ENCODE results near the gene DPF3.

Gene DPF3

DNA sequence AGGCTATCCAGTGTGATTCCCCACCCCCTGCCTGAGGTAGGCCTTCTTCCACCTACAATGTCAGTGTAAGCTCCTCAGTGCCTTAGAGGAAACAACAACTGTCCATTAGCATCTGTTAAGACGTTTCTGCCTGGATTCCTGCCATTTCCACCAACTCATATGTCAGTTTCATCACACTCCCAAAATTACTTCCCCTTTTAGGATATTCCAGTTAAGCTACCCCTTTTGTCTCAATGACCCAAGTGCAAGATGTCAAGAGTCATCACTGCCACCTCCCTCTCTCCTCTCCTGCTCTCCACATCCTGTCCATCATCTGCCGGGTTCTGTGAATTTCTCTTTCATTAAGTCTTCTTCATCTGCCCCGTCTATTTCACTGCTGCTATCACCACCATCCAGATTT is 189.4 kb downstream of the DPF3 start:
- no peak for DNase-seq

- no peak for DNase-seq
Observed at GRCh38 chr14:72701605-72702004, 192.3 kb downstream of the DPF3 start.

DNA sequence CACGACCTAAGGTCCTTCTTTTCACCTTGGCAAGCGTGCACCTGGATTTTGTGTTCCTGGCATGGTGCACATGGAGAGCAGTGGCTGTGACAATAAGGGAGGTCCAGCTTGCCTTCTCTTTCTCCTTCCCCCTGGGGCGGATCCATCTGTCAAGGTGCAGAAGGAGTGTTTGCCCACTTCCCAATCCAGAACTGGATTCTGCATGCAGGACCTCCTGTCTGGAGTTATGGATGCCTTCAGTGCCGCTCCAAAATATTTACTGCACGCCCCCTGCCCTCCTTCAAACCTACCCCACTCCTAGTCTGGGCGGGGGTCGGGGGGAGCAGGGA is 192.7 kb downstream of the DPF3 start:
- no peak for DNase-seq

GRCh38 chr14:72700338-72701236 is 193.3 kb downstream of the DPF3 start:
- DNase-seq = no peak

GRCh38 chr14:72699852-72700257 is 194.0 kb downstream of the DPF3 start:
- DNase-seq = no peak

DNA sequence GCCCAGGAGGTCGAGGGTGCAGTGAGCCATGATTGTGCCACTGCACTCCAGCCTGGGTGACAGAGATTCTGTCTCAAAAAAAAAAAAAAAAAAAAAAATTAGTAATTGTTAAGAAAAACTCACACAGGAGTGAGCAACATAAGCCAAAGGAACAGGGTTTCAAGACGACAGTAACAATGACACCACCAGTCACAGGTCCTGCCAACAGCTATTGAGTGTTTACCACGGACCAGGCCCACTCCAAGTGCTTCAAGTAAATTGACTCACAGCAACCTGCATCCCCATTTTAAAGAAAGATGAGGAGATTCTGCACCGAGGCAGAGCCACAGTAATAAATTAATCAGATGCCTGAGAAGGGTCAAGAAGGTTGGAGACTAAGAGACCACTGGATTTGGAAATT is 194.5 kb downstream of the DPF3 start:
- no peak for DNase-seq

DNA sequence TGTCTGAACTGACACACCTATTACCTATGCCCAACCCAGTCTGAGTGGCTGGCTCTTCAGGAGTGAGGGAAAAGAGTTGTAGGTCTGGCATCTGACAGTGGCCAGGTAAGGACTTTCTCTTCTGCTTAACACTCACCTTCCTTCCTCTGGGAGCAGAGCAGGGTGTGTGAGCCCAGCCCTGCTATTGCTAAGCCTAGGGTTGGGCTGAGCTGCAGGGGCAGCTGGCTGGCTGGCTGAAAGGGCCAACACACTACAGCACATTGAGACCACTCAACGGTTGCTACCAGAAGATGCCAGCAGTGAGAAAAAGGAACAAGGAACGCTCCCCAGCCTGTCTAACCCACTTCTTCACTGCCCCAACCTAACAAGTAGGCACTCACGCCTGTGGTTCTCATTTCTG is 201.2 kb downstream of the DPF3 start:
- DNase-seq = no peak

DNA sequence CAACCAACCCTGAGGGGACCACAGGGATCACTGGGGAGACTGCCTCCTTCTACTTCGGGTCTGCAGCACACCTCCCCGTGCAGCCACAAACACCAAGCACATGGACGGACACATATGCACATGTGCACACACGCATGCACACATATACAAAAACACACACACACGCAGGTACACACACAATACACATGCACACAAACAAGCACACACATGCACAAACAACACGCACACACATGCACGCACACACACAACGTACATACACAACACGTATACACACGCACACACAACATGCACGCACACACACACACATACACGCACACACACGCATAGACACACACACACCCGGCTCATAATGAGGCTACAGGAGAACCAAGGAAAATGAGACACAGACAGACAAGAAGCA is 203.6 kb downstream of the DPF3 start:
- no peak for DNase-seq

- no peak for DNase-seq
Observed at GRCh38 chr14:72688990-72689671, 204.8 kb downstream of the DPF3 start.

DNA sequence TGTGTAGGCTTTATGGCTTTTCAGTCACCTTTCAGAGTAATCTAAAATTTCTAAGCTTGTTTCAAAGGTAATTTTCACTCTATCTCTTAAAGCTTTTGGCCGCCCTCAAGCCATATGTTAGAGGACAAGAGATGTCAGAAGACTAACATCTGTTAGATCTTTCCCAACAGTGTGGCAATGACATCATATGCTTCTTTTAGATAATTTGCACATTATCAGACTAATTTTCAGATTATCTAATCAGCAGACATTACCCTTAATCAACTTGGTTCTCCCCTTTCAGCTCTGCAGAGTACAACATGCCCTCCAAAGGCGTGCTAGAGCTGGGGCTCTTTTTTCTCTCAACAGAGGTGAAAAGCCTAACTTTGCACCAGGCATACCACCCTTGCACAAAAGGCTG is 207.1 kb downstream of the DPF3 start:
- DNase-seq = no peak

DNA sequence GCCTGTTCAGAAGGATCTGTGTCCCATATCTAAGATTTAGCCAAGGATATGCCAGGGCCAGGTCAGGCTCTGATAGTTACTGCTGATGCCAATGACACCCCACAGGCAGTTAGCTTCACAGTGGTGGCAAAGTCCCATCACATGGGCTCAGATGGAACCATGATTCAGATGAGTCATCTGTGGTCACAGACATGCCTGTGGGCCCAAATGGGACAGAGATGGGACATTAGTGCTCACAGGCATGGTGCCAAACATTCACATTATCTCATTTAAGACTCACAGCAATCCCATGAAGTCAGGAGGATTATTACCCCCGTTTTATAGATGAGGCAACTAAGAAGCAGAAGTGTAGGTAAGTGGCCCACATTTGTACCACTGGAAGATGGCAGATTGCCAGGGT is 207.8 kb downstream of the DPF3 start:
- no peak for DNase-seq

GRCh38 chr14:72685456-72685855 is 208.4 kb downstream of the DPF3 start:
- DNase-seq = no peak

- DNase-seq = no peak
Observed at GRCh38 chr14:72683787-72684186, 210.1 kb downstream of the DPF3 start.

- no peak for DNase-seq
Observed at GRCh38 chr14:72682188-72682587, 211.7 kb downstream of the DPF3 start.

DNA sequence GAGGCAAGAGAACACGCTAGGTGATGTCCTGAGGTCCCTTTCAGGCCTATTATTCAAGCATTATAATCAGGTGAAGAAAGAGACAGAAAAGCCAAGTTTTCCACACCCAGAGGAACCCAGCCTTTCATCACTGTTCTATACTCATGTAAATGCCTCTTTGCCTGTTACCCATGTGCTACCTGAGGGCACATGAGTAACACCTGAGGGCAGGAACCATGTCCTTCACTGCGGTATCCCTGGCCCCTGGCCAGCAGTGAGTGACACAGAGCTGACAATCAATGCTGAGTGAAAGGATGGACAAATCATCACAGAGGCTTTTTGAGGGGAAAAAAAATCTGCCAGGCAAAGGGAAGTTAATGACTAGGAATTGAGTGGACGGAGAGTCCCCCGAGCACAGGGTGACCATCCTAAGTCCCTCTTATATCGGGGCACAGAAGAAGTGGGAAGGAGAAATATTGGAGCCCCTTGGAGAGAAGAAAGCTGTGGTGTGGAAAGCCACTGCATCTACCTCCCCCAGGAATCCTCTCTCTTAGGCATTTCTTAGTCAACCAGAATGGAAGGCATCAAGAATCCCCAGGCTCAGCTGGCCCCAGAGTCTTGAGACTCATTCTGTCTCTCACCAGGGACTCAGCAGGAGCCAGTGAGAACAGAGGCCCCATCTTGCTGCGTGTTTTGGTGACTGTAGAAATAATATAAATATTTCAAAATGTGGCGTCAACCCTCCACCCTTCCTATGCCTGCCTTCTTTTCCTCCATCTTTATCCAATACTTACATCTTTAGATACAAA is 212.9 kb downstream of the DPF3 start:
- no peak for DNase-seq

GRCh38 chr14:72679536-72680151 is 214.3 kb downstream of the DPF3 start:
- peak; percentile 77 for DNase-seq

GRCh38 chr14:72679141-72679535 is 214.8 kb downstream of the DPF3 start:
- DNase-seq = peak; percentile 63

DNA sequence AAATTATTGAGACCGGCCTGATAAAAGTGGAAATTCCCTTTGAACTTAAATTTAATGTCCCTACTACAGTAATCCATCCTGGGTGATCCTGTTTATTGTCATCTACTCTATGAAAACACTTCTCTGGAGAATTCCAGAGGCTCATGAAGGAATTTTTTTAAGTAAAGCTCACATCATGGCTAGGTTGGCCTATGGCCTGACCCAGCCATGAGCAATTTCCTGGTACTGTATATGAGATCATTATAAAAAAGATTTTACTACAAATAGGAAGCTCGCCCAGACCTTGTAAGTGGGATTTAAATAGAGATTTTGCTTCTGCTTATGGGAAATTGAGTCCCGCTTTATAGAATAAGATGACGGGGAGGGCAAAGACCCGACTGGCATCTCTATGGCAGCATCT is 215.5 kb downstream of the DPF3 start:
- DNase-seq = no peak

GRCh38 chr14:72677664-72678063 is 216.2 kb downstream of the DPF3 start:
- DNase-seq = no peak

GRCh38 chr14:72675126-72675525 is 218.8 kb downstream of the DPF3 start:
- no peak for DNase-seq

DNA sequence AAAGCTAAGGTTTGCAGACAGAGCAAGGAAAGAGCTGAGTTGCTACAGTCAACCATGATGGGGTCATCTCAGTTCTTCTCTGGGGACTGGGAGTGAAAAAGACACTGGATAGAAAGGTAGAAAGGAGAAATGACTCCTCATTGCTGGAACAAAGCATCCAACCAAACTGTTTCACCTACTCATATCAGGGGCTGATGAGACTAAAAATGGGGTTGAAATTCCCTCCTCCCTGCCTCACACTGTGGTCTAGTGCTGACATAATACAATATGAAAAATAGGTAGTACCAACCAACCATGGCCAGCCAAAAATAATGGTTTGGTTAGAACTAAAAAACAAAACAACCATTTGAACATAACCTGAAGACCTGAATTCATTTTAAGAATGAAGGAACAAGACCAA is 220.7 kb downstream of the DPF3 start:
- DNase-seq = no peak

- DNase-seq = no peak
Observed at GRCh38 chr14:72666610-72667009, 227.3 kb downstream of the DPF3 start.

DNA sequence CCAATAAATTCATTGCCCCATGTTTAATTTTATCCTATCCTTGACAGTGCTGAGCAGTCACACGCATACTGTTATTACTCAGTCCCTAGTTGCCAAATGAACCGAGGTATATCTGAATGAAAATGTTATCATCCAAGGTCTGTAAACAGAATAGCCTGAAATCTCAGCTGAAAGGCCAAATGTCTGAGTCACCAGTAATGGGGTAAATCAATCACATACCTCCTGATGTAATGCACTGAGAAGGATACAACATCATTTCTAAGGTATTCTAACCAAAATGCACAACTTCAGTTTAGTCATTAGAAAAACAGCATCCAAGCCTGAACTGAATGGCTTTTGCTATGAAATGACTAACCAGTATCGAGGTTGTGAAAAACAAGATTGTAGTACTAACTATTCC is 228.6 kb downstream of the DPF3 start:
- no peak for DNase-seq
